Liver (tissue), 3 donors: ENCODE data around the gene TUBGCP6.

Experiments used
- RAD21 ChIP-seq, 2 donors: IDR thresholded peaks; 2 replicates each; pipeline ENCODE4 v1.6.1; 2016; ENCODE audit warnings: antibody characterized with exemption in 2 of 2, mild to moderate bottlenecking in 2 of 2
- TAF1 ChIP-seq: conservative IDR thresholded peaks from 2 replicates; pipeline ENCODE4 v1.6.1; 2016; ENCODE audit warnings: antibody characterized with exemption, mild to moderate bottlenecking
- YY1 ChIP-seq: IDR thresholded peaks from 2 replicates; pipeline ENCODE4 v1.6.1; 2016; ENCODE audit warnings: antibody characterized with exemption, mild to moderate bottlenecking
- TF ChIP-seq, protein P1 (sequence below): fragments of 150-350 bp; IDR thresholded peaks from 2 replicates; pipeline ENCODE4 v1.5.1; 2017; ENCODE audit warnings: improper control_type of control experiment, low read depth, low read length; ENCODE audit not compliant: missing input control
- TF ChIP-seq, protein P2 (sequence below): IDR thresholded peaks from 2 replicates; pipeline ENCODE4 v1.6.1; 2016; ENCODE audit warnings: antibody characterized with exemption, mild to moderate bottlenecking
- TF ChIP-seq, protein P3 (sequence below): IDR thresholded peaks from 2 replicates; pipeline ENCODE4 v1.6.1; 2016; ENCODE audit warnings: antibody characterized with exemption
- TF ChIP-seq, protein P4 (sequence below): IDR thresholded peaks from 2 replicates; pipeline ENCODE4 v1.6.1; 2016; ENCODE audit warnings: antibody characterized with exemption
- TF ChIP-seq, protein P5 (sequence below): IDR thresholded peaks from 2 replicates; pipeline ENCODE4 v1.6.1; 2016; ENCODE audit warnings: antibody characterized with exemption
- donor health status: healthy.
- donor health status: healthy.

DNA sequence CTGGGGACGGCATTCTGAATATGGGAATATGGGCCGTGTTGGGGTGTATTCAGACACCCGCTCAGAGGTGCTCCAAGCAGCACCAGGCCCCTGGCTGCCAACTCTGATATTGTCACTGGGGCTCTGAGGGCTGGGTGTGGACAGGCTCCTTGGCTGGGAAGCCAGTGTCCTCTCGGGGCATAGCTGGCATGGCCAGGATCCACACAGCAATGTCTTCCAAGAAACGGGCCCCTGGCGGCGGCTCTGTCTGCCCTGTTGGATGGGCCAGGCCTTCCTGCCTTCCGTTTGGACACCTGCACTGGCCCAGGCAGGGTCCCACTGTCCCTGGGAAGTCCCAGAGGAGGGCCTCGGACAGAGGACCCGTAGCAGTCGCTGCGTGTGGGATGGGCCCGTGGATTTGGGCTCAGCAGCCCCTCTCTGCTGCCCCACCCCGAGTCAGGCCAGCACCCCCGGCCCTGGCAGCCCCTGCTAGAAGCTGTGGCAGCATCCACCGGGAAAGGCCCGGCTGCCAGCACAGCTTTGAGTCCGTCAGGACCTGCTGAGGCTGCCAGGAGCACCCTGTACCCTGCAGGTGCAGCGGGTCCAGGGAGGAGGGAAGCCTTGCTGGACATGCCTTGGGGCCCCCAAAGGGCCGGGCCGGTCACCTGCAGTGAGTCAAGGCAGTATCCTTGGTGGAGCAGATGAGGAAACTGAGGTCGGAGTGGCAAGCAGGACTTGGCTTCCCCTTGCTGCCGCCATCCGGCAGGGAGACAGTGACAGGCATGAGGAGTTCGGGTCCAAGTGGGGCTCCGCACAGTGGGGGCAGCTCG is 70.2 kb downstream of the TUBGCP6 start:
- TF ChIP-seq, protein P1, sequence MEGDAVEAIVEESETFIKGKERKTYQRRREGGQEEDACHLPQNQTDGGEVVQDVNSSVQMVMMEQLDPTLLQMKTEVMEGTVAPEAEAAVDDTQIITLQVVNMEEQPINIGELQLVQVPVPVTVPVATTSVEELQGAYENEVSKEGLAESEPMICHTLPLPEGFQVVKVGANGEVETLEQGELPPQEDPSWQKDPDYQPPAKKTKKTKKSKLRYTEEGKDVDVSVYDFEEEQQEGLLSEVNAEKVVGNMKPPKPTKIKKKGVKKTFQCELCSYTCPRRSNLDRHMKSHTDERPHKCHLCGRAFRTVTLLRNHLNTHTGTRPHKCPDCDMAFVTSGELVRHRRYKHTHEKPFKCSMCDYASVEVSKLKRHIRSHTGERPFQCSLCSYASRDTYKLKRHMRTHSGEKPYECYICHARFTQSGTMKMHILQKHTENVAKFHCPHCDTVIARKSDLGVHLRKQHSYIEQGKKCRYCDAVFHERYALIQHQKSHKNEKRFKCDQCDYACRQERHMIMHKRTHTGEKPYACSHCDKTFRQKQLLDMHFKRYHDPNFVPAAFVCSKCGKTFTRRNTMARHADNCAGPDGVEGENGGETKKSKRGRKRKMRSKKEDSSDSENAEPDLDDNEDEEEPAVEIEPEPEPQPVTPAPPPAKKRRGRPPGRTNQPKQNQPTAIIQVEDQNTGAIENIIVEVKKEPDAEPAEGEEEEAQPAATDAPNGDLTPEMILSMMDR: no peak
- TF ChIP-seq RAD21 (IDR thresholded peaks at IDR 0.05): no peak
- no peak for TF ChIP-seq YY1
- TF ChIP-seq TAF1: no peak
- TF ChIP-seq, protein P2, sequence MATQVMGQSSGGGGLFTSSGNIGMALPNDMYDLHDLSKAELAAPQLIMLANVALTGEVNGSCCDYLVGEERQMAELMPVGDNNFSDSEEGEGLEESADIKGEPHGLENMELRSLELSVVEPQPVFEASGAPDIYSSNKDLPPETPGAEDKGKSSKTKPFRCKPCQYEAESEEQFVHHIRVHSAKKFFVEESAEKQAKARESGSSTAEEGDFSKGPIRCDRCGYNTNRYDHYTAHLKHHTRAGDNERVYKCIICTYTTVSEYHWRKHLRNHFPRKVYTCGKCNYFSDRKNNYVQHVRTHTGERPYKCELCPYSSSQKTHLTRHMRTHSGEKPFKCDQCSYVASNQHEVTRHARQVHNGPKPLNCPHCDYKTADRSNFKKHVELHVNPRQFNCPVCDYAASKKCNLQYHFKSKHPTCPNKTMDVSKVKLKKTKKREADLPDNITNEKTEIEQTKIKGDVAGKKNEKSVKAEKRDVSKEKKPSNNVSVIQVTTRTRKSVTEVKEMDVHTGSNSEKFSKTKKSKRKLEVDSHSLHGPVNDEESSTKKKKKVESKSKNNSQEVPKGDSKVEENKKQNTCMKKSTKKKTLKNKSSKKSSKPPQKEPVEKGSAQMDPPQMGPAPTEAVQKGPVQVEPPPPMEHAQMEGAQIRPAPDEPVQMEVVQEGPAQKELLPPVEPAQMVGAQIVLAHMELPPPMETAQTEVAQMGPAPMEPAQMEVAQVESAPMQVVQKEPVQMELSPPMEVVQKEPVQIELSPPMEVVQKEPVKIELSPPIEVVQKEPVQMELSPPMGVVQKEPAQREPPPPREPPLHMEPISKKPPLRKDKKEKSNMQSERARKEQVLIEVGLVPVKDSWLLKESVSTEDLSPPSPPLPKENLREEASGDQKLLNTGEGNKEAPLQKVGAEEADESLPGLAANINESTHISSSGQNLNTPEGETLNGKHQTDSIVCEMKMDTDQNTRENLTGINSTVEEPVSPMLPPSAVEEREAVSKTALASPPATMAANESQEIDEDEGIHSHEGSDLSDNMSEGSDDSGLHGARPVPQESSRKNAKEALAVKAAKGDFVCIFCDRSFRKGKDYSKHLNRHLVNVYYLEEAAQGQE: no peak
- TF ChIP-seq, protein P3, sequence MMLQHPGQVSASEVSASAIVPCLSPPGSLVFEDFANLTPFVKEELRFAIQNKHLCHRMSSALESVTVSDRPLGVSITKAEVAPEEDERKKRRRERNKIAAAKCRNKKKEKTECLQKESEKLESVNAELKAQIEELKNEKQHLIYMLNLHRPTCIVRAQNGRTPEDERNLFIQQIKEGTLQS: no peak
- TF ChIP-seq, protein P4, sequence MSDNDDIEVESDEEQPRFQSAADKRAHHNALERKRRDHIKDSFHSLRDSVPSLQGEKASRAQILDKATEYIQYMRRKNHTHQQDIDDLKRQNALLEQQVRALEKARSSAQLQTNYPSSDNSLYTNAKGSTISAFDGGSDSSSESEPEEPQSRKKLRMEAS: no peak
- TF ChIP-seq, protein P5, sequence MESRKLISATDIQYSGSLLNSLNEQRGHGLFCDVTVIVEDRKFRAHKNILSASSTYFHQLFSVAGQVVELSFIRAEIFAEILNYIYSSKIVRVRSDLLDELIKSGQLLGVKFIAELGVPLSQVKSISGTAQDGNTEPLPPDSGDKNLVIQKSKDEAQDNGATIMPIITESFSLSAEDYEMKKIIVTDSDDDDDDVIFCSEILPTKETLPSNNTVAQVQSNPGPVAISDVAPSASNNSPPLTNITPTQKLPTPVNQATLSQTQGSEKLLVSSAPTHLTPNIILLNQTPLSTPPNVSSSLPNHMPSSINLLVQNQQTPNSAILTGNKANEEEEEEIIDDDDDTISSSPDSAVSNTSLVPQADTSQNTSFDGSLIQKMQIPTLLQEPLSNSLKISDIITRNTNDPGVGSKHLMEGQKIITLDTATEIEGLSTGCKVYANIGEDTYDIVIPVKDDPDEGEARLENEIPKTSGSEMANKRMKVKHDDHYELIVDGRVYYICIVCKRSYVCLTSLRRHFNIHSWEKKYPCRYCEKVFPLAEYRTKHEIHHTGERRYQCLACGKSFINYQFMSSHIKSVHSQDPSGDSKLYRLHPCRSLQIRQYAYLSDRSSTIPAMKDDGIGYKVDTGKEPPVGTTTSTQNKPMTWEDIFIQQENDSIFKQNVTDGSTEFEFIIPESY: no peak
